ENCODE results near the gene ARHGEF28.

The ARHGEF28 gene

DNA sequence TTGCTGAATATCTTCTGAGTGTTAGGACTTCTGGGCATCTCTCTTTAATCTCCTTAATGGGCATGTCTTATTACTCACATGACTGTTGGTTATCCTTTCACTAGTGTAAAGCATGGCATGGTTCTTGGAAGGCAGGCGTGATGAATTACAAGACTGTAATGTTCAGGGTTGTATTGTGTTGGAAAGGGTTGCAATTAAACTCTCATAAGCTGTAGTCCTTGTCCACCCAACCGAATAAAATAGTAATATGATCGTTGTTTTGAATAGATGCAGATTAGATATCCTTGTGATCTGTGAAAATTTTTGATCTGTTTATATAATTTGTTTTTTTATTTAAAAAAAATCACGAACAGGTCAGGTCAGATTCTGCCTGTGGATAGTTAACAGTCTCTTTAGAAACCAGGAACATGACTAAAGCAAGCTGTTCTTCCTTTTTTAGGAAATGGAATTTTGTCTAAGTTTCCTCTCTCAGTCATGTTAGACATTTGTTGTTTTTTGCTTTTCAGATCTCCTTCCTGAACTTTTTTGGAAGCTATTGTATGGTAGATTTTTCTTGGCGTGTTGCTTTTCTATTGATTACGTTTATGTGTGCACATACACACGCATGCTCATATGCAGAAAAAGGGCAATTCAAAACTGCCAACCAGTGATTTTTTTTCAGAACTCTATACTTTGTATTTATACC is 121.8 kb downstream of the ARHGEF28 start:
- no peak for DNase-seq

DNA sequence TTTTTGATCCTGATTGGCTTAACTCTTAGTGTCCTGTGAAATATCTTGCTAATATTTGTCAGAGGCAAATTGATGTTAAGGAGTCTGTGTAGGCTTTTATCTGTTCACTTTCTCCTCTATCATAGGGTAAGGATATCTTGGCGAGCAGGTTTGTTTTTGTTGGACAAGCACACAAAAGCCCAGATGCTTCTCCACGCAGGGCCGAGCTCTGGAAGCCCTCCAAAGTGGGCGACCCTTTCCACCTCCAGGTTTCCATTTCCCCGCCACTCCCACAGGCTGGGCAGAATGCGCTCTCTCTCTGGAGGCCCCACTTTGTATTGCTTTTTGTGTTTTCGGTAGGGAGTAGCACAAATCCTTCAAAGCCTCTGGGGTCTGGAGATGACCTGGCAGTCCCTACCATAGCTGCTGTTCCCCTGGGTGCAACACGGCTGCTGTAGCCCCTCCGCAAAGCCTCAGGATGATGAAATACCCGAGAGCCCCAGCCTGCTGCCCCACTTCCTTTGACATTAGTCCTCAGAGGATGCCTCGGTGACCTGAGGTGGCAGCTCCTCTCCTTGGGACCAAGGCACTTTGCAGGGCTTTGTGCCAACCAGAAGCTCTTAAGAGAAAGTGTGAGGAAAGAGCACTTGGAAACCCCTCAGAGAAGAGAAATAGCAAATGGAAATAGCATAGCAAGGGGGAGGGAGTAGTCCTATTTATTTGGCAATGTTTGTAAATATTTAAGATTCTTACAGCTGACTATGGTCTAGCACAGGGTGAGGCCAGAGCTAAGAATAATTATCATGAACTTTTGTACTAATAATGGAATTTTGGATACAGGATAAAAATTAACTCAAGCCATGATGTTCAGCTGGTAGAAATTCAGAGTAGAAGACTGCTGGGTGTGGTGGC is 122.8 kb downstream of the ARHGEF28 start:
- DNase-seq, result no peak

DNA sequence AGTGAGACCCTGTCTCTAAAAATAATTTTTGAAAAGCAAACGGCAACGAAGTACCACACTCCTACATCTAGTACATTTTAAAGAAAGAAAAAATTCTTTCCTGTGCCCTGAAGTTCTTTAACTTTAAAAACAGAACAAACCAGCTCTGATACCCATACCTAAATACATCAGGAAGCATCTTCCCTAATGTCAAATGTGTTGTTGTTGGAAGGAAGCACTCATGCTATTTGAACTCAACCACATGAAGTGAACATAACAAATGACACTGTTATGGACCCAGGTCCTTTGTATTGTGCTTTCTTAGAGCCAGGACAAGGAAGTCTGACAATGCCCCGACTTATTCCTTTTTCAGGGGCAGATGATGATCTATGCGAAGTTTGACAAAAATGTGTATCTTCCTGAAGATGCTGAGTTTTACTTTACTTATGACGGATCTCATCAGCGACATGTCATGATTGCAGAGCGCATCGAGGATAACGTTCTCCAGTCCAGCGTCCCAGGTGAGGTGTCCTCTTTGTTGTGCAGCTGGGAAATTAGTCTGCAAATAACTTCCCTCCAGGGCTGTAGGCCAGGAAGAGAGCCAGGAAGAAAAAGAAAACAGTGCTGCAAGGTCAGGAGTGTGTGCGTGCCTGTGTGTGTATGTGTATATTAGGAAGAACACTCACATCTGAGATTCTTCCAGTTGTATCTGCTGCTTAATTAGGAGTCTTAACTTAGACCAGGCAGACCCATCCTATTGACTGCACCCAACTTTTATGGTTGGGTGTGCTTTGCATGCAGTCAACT is 123.7 kb downstream of the ARHGEF28 start:
- DNase-seq, result no peak

DNA sequence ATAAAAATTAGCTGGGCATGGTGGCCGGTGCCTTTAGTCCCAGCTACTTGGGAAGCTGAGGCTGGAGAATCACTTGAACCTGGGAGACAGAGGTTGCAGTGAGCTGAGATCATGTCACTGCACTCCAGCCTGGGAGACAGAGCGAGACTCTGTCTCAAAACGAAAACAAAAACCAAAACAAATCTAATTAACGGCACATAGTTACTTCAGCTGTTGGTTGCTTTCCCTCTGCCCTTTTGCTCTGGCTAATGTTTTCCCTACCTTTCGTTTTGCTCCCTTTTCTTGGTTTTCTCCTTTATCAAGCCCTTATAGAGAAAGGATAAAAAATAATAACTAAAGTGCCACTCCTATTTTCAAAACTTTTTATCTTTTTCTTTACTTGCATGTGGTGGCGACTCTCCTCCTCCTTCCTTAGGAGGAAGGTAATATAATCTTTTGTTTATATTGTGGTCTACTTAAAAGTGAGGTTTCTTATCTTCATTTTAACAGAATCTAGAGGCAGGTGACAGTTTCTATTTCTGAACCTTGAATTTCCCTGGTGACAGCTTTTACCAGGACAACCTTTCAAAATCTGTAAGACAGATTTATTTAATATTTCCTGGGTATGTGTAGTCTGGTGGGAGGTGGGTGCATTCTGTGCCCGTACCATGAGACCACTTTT is 125.4 kb downstream of the ARHGEF28 start:
- no peak for DNase-seq

DNA sequence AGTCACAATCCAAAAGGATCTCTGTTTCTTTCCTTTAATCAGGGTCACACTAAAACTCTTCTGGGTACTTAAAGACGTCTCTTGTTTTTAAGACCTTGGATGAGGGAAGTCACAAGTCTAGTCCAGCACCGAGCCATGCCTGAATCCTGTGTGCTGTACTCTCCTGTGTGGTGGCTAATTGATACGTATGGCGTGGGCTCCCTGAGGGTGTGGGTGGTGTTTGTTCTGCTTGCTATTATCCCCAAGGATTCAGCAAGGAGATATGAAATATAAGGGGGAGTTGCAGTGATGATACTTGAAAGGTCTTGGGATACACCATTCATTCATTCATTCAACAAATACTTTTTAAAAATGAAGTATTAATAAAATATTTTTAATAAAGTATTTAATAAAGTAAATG is 128.3 kb downstream of the ARHGEF28 start:
- no peak for DNase-seq

DNA sequence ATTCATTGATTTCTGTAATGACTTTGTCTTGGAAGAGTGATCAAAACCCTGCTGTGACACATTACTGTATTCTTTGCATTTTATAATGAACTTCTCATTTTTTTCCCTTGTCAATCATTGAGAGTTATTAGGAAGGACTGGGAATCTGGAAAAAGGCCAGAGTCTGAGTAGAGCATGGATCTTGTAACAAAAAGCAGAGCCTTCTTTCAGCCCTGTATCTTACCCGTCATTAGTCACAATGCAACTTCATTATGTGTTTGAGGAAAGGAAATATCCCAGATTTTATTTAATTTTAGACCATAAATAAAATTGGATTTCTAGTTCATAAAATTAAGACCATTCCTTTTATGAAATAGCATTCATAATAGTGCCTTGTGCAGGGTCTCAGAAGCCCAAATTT is 131.4 kb downstream of the ARHGEF28 start:
- DNase-seq, result no peak

DNA sequence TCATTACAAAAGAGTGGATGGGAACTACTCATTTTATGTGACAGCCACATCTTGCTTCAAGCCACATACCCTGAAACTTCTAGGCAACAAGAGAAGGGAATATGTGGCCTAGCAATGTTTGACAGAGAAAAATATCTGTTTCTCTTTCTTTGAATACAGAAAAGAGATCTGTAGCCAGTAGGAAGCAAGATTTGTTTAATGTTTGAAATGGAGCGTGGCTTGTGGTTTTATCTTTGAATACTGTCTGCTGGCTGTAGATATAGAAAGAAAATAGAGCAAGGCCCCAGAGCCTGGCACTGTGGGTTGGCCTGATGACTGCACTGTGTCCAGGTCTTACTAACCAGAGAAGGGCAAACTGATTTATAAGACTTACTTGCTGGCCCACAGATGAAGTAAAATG is 133.8 kb downstream of the ARHGEF28 start:
- no peak for DNase-seq

DNA sequence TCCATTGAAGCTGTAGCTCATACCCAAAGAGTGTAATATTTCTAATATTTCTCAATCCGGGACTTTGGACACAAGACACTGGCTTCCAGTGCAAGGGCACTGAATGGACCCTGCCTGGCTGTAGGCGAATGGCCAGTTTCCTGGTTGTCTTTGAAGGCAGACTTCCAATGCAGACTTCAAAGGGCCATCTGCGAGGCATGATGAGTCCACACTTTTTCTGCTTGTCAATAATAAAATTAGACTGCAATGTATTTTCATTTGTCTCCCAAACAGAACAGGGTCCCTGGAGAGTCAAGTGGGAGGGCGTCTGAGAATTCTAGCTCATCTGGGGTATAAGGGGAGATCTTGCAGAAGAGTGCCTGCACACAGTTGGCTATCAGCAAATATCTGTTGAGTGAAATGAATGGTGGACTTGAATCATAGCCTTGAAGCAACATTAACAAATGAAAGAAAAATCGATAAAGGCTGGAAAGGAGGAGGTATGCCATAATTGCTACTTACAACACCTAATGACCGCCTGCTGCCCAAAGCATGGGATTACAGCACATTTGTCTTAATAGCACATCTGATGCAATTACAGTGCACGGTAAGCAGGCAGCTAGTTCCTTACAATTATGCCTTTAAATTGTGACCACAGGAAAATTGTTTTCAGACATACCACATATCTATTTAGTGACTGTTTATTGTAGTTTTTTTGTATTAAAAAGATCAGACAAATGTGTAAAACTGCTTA is 137.5 kb downstream of the ARHGEF28 start:
- no peak for DNase-seq

DNA sequence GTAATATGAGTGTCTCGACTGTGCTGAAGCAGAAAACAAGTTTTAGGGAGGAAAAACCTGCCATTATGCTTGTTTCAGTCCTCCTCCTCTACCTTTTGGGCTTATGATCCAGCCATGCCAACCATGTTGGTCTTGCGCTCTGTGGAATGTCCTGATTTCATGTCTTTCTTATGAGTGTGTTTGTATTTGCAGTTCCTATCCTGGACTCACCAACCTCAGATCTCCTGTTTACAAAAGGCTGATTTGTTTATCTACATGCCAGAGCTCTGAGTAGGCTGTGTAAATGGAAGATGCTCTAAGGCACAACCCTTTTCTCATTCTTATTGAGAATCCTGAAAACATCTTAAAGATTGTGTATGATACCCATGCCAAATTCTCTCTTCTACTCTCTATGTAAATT is 138.6 kb downstream of the ARHGEF28 start:
- DNase-seq, result no peak

DNA sequence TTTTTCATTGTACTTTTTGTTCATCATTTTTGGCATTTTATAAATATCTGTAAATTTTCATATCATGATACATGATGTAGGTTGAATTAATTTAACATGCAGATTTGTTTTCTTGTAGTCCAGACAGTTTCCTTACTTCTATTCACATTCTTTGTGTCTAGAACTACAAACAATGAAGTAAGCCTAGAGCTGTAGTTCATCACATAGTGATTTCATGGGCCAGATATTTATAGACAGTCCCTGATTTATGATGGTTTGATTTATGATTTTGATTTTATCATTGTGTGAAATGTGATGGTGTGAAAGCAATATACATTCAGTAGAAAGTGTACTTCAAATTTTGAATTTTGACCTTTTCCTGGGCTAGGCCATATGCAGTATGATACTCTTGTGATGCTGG is 139.0 kb downstream of the ARHGEF28 start:
- no peak for DNase-seq

DNA sequence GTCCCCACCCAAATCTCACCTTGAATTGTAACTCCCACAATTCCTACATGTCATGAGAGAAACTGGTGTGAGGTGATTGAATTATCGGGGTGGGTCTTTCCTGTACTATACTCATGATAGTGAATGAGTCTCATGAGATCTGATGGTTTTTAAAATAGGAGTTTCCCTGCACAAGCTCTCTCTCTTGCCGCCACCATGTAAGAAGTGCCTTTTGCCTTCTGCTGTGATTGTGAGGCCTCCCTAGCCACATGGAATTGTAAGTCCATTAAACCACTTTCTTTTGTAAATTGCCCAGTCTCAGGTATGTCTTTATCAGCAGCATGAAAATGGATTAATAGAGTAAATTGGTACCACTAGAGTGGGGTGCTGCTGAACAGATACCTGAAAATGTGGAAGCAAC is 140.9 kb downstream of the ARHGEF28 start:
- DNase-seq, result no peak

DNA sequence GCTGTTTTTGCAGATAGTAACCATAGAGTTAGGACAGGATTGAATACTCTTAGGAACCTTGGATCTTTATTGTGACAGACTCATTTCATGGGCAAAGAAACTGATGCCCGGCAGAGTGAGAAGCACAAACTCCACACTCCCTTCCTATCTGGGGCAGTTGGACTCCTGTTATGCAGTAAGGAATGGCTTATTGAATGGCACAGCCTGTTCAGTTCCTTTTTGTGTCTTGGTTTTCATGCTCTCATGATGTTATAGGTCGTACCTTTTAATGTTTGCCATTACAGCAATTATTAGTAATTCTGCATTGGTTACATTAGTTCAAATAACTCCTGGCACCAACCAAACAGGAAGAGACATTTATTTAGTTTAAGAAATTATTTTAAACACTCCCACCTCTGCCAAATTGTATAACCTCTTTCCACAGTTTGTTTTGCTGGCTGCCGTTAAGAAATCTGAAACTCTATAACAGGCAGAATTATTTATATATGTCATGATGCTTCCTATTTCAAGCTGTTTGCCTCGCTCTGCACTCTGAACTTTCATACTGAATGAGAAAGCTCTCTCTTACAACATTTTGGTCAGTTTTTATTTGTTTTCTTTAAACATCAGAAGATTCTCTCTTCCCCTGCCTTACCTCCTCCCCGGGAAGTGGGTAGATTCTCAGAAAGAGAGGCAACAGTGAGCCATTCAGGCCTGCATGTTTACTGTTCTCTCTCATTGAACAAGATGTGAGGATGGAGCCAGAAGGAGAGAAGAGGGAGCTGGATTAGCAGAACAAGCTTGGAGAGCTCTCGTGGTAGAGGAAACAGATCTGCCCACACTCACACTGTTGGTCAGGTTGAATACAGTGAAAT is 144.4 kb downstream of the ARHGEF28 start:
- DNase-seq, result no peak

DNA sequence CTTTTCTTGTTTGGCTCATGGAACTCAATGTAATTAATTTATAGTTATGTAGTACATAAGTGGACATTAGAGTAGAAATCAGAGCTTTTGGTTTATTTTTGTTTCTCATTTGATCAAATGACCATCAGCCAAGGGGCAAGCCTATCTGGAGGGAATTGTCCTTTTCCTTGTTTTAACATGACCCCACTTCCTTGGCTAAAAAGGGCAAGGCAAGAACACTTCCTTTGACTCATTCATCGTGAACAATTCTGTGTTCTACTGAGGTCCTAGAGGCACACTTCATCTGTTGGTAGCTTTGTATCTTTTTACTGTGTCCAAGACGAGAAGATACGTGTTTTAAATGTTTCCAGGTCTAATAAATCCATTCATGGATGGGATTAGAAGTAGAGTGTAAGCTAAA is 148.9 kb downstream of the ARHGEF28 start:
- no peak for DNase-seq

DNA sequence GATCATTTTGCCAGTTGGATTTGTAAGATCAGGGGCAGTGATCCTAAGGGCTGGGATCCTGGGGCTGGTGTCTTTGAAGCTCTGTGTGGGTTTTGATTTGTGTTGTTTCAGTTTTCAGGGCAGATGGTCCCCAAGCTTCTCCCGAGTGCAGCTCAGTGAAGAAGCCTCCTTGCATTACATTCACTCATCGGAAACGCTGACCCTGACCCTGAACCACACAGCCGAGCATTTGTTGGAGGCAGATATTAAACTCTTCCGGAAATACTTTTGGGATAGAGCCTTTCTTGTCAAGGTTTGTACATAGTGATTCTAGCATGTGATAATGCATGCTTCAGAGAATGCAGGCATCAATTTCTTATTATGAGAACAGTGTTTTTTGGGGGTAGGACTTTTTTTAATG is 150.4 kb downstream of the ARHGEF28 start:
- no peak for DNase-seq

DNA sequence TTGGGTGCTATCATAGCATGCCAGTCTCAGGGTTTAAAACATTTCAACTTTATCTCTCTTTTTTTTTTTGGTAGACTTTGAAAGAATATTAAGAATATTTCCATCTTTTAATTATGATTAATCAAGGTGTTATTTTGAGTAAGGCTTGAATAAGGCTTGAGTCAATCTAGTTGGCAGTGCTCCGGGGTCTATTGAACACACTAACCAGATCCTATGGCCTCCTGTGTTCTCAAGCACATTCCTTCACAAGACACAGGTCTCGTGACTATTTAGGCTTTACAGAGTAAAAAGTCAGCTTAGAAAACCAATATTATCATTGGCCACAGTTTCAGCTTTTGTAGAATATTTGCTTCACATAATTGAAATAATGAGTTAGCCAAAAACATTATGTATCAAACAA is 151.2 kb downstream of the ARHGEF28 start:
- DNase-seq, result no peak

DNA sequence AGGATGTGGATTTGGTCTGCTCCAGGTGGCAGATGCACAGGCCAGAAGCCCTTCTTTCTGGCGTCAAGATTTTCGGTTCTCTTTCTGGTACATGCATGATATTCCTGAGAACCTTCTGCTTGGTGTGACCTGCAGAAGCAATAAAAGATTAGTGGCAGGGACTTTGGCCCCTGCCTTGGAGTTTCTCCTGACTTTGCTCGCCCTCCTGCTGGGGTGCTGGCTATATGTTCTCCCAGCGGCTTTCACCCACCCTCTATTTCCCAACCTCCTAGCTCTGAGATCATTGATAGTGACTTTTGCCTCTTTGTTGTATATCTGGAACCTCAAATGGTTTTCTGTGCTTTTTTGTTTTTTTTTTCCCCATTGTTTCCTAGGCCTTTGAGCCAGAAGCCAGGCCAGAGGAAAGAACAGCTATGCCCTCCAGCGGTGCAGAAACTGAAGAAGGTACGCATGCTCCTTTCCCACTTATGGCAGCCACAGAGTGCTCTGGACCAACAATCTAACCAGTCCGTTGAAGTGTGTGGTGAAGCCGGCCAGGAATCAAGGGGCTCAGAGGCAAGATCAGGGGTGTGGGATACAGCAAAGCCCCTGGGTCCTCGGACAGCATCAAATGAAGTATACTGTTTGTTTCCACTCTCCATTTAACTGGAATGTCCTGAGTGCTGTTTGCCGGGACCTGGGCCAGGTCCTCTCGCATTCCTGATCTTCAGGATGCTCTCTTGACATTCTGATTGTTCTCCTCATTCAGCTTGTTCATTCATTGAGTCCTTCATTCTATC is 154.5 kb downstream of the ARHGEF28 start:
- DNase-seq, result no peak

DNA sequence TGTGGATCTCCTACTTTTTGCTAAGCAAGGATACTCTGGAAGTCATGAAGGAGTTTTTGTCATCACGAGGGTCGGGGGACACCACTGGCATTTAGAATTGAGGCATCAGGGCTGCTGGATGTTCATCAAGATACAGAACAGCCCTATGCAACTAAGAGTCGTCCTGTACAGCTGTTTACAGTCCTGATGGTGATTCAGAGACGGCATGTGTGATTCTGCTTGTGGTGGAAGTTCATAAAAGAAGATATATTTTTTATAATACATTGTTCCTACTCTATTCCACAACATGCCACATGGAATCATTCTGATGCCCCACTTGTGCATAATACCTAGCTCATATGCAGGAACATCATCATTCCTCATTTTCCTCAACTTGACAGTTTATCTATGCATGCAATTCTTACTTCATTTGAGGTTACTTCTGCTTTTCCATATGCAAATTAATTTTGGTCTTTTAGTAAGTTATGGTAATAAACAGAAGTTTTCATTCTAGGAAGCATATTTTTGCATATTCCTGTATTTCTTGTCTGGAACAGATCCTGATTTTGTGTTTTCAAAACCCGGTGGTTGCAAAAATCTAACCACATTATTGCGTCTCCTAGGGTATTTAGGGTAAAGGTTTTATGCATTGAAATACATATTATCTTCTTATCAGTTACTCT is 155.2 kb downstream of the ARHGEF28 start:
- DNase-seq, result no peak

DNA sequence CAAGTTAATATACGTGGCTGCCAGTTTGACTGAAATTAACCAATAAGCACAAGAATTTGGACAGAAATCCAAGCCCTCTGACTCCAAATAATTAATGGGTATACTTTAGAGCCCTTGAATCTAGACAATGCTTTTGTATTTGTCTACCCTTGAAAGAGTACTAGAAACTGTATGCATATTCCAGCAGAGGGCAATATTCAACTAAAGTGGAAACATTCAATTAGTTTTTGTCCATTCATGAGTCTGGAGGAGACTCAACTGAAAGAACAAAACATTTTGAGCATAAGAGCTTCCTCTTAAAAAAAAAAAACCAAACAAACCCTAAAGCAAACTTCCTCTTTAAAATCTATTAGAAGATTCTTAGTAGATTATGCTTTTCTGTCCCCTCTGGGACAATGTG is 157.8 kb downstream of the ARHGEF28 start:
- DNase-seq, result no peak

DNA sequence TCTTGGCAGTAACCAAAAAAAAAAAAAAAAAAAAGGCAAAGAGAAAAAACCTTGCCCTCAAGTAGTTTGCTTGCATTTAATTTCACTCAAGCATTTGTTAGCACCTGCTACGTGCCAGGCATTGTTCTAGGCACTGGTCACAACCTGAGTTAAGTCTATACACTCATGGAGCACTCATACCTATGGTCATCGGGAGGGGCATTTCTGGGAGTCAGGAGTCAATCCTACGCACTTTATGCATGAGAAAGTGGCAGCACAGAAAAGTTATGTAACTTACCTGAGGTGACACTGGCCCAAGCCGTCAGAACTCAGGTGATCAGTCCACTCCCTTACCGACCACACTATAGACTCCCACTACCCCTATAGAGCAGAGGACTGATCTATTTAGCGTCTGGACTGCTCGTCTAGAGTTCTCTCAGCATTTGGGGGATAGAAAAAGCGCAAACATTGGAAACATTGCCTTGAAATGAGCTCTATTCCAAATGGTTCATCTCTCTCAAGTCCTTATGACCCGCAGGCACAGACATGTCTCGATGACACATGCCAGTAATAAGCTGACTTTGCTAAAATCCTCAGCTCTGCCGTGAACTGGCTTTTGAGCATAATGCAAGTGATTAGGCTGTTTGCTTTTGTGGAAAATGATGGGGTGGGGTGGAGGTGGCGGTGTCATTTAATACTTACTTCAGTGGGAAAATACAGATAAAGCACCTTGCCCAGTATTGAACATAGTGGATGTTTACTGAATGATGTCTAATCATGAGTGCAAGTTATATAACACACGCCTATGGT is 160.2 kb downstream of the ARHGEF28 start:
- DNase-seq, result no peak

Data from retina (tissue), 1 donor.